GM12878 (cell line): Measurements from ENCODE around the gene EEF1AKMT2. TPM values are rescaled to one million over a fixed set of nuclear protein-coding genes. Genes with fewer than 3 reads are reported as not detected.
A peak's percentile ranks its signal among the peaks of the same experiment; 100 is the strongest.

ENCODE experiments used
- ATAC-seq: fragments of 200-7000 bp; cut with Tn5 transposase; 3 replicates; pipeline ENCODE4 v1.9.1; 2020; ENCODE audit warnings: mild to moderate bottlenecking, moderate library complexity
- BruUV-seq: library from RNA; stranded (reverse); fragments of 400-500 nt; replicated peaks from 2 replicates; lab custom pipeline; 2021; lab: Mats Ljungman, UMichigan
- CTCF ChIA-PET: fragments of 300-600 bp; sonication (Branson Sonifier 250); formaldehyde crosslinking; extraction: SDS; loops from one replicate; lab custom pipeline; 2021; ENCODE audit warnings: inconsistent platforms; lab: Yijun Ruan, JAX
- POLR2A ChIA-PET: fragments of 350-600 bp; formaldehyde crosslinking; extraction: SDS; loops from one replicate; lab custom pipeline; 2021; ENCODE audit warnings: inconsistent platforms; lab: Charles Lee
- RAD21 ChIA-PET: fragments of 300-600 bp; sonication (Branson Sonifier 250); formaldehyde crosslinking; loops from one replicate; lab custom pipeline; 2023; ENCODE audit warnings: antibody characterized with exemption; ENCODE audit not compliant: unreplicated experiment; lab: Charles Lee
- SMC1A ChIA-PET: fragments of 300-600 bp; sonication (Branson Sonifier 250); formaldehyde crosslinking; loops from one replicate; lab custom pipeline; 2023; ENCODE audit not compliant: unreplicated experiment, uncharacterized antibody; lab: Charles Lee
- DNase-seq: peaks from one replicate; pipeline ENCODE4 v3.0.0-alpha.2; 2011; ENCODE audit warnings: low read depth, low spot score
- FAIRE-seq: peaks from 3 replicates; lab custom pipeline; 2011; peaks lifted over from hg19 to GRCh38; lab: Jason Lieb, UNC
- H2AFZ ChIP-seq: 2 replicates; pipeline ENCODE4 v1.6.0; 2011; ENCODE audit warnings: low read depth, low read length, control low read depth; ENCODE audit not compliant: control insufficient read depth
- H3K27ac ChIP-seq: 2 replicates; pipeline ENCODE4 v1.5.1; 2011; ENCODE audit warnings: control low read depth; ENCODE audit not compliant: control insufficient read depth, insufficient read depth
- H3K27me3 ChIP-seq, 2 experiments: replicated peaks in 1 of 2; 2 replicates each; pipeline versions ENCODE4 v1.6.0 to v1.6.1; 2011; ENCODE audit warnings: low read length in 1 of 2; ENCODE audit not compliant: control insufficient read depth in 2 of 2, insufficient read depth in 2 of 2
- H3K36me3 ChIP-seq, 2 experiments: 2 replicates each; pipeline ENCODE4 v1.5.1; 2011; ENCODE audit warnings: low read length in 1 of 2; ENCODE audit not compliant: control insufficient read depth in 2 of 2, insufficient read depth in 2 of 2
- H3K4me1 ChIP-seq: 2 replicates; pipeline ENCODE4 v1.6.1; 2011; ENCODE audit warnings: mild to moderate bottlenecking, low read length, moderate library complexity, mixed read lengths; ENCODE audit not compliant: control insufficient read depth, insufficient read depth
- H3K4me2 ChIP-seq: 2 replicates; pipeline ENCODE4 v1.6.0; 2011; ENCODE audit warnings: control low read depth; ENCODE audit not compliant: control insufficient read depth, insufficient read depth
- H3K4me3 ChIP-seq: fragments of 200-600 bp; sonication (generic); 2 replicates; pipeline ENCODE4 v1.5.1; 2016
- H3K79me2 ChIP-seq: 2 replicates; pipeline ENCODE4 v1.6.0; 2011; ENCODE audit warnings: low read length; ENCODE audit not compliant: control insufficient read depth, insufficient read depth
- H3K9ac ChIP-seq: 2 replicates; pipeline ENCODE4 v1.8.0; 2011; ENCODE audit warnings: low read length, control low read depth, mixed read lengths; ENCODE audit not compliant: control insufficient read depth, insufficient read depth
- H3K9me3 ChIP-seq: replicated peaks from 3 replicates; pipeline ENCODE4 v1.5.1; 2011; ENCODE audit warnings: mild to moderate bottlenecking, low read length; ENCODE audit not compliant: control insufficient read depth, insufficient read depth
- H4K20me1 ChIP-seq: 2 replicates; pipeline ENCODE4 v1.6.0; 2011; ENCODE audit not compliant: control insufficient read depth, insufficient read depth
- BCL11A ChIP-seq: IDR thresholded peaks from 2 replicates; pipeline ENCODE4 v1.6.1; 2011; ENCODE audit warnings: low read depth, low read length
- BMI1 ChIP-seq: fragments of 450-650 bp; IDR thresholded peaks from 2 replicates; pipeline ENCODE4 v1.6.1; 2016; ENCODE audit warnings: mild to moderate bottlenecking, moderate library complexity, borderline replicate concordance
- CTCF ChIP-seq, 3 experiments: IDR thresholded peaks in 2 of 3; conservative IDR thresholded peaks in 1 of 3; 2 replicates each; pipeline ENCODE4 v1.5.1; 2011; ENCODE audit warnings: low read depth in 3 of 3, low read length in 3 of 3, mild to moderate bottlenecking in 3 of 3, control low read depth in 2 of 3, moderate library complexity in 2 of 3, inconsistent platforms in 1 of 3, mixed read lengths in 1 of 3; ENCODE audit not compliant: control insufficient read depth in 2 of 3, insufficient read depth in 1 of 3; ENCODE audit errors: extremely low read depth in 1 of 3
- MEF2A ChIP-seq: IDR thresholded peaks from 2 replicates; pipeline ENCODE4 v1.6.1; 2011; ENCODE audit warnings: low read depth, mild to moderate bottlenecking, low read length, moderate library complexity; ENCODE audit not compliant: insufficient read depth
- MEF2B ChIP-seq: fragments of 450-650 bp; IDR thresholded peaks from 2 replicates; pipeline ENCODE4 v1.6.1; 2018; ENCODE audit warnings: mild to moderate bottlenecking, moderate library complexity; ENCODE audit not compliant: partially characterized antibody, poor library complexity, severe bottlenecking
- RAD21 ChIP-seq: IDR thresholded peaks from 2 replicates; pipeline ENCODE4 v1.6.1; 2011; ENCODE audit warnings: mild to moderate bottlenecking, low read depth, low read length, moderate library complexity; ENCODE audit not compliant: insufficient read depth
- SMAD1 ChIP-seq: fragments of 450-650 bp; IDR thresholded peaks from 2 replicates; pipeline ENCODE4 v1.6.1; 2018; ENCODE audit warnings: mild to moderate bottlenecking, low read depth; ENCODE audit not compliant: partially characterized antibody
- SMC3 ChIP-seq: IDR thresholded peaks from 2 replicates; pipeline ENCODE4 v1.6.1; 2011; ENCODE audit warnings: low read length, improper control_type of control experiment, borderline replicate concordance
- WGBS: methylation state at CpG from one replicate; pipeline ENCODE4 v1.1.6; 2016; ENCODE audit warnings: low lambda C conversion rate; ENCODE audit not compliant: insufficient replicate concordance, insufficient coverage; ENCODE audit errors: missing lambda C conversion rate; 5-methylcytosine and 5-hydroxymethylcytosine counted together
- in situ Hi-C: fragments of 300-500 bp; cut with MboI; formaldehyde crosslinking; loops from 9 replicates; pipeline ENCODE4 v1.14.3; 2018; ENCODE audit warnings: mixed read lengths
- intact Hi-C: fragments of 100-400 bp; cut with micrococcal nuclease; formaldehyde crosslinking; loops from one replicate; pipeline ENCODE4 v1.14.2; 2022; ENCODE audit not compliant: unreplicated experiment
- polyA plus RNA-seq, 11 experiments: library from polyadenylated mRNA; depleted of rRNA in 4 of 11; unstranded in 6 of 11; stranded (reverse) in 5 of 11; fragments of >200 nt; fragmentation: Nextera tagmentation in 4 of 11; fragmentation: Illumina TruSeq in 1 of 11; extraction: Ambion mirVana in 4 of 11; extraction: Trizol in 1 of 11; gene quantifications; 1 replicate in 1 of 11; 2 replicates in 10 of 11; pipeline versions ENCODE4 v1.2.1 to v1.2.3, GENCODE V29; 2011 to 2016; ENCODE audit warnings: inconsistent platforms in 2 of 11, missing spikeins in 2 of 11, low read depth in 1 of 11
- total RNA-seq, 4 experiments: library from RNA; depleted of rRNA in 3 of 4; stranded (reverse); fragments of >200 nt in 3 of 4; fragmentation: Illumina TruSeq in 1 of 4; extraction: Trizol in 1 of 4; gene quantifications; 2 replicates each; pipeline versions ENCODE4 v1.2.1 to v1.2.3, GENCODE V29; 2013 to 2021

EEF1AKMT2 gene
- total and polyA plus RNA-seq, 10 of the 15 experiments (the other 5 are each of a cell fraction or from before 2014, with no cell fraction given): 9.1 to 29.3 (median 23.6) TPM

- 68% methylated on average over 3 of the region's 3 CpGs for WGBS
- DNase-seq: no peak
- Histone ChIP-seq H3K9ac (no peak overlapping the region), H3K27ac (no peak overlapping the region), H3K4me3 (no peak overlapping the region), H3K4me1 (peaks cover 18% of the 10 kb centered on the region), H3K4me2 (no peak overlapping the region), H3K36me3 (no peaks in the 10 kb centered on the region; a peak in 2 of 4 replicates), H2AFZ (no peak overlapping the region), H3K27me3 (no peaks in the 10 kb centered on the region), H4K20me1 (no peaks in the 10 kb centered on the region), H3K9me3 (no peaks in the 10 kb centered on the region), H3K79me2 (peaks cover 19% of the 10 kb centered on the region)
- no peak for ATAC-seq
- intact Hi-C loops: loop anchor here (10.0 kb wide), 1 partner anchor 751 kb away; no protein-coding TSS in a partner anchor
- no TSS peak for BruUV-seq
- in situ Hi-C loops: no loop called here
- ChIA-PET SMC1A (interaction anchor here (0.6 to 3.1 kb wide), 20 partner anchors 10 to 216 kb away, joined by 3 to 13 read pairs (median 3); no protein-coding TSS in a partner anchor), RAD21 (interaction anchor here (0.6 to 3.3 kb wide), 14 partner anchors 9 to 216 kb away, joined by 3 to 19 read pairs (median 4); no protein-coding TSS in a partner anchor), CTCF (interaction anchor here (0.5 to 6.9 kb wide), 20 partner anchors 11 to 342 kb away, joined by 3 to 149 read pairs (median 5); partner anchors contain the start of gene ABRAXAS2), POLR2A (interaction anchor here (1.0 kb wide), 1 partner anchor 49 kb away, joined by 4 read pairs; no protein-coding TSS in a partner anchor)
- TF ChIP-seq BMI1: no peak
- TF ChIP-seq SMAD1: no peak
- TF ChIP-seq MEF2B: no peak
- TF ChIP-seq MEF2A: no peak
- peak; percentile 59 for TF ChIP-seq SMC3
- TF ChIP-seq CTCF (IDR thresholded peaks at IDR 0.05 in 2 of 3, conservative IDR thresholded peaks at IDR 0.05 in 1 of 3; ENCODE audit: control insufficient read depth in 2 of 3, extremely low read depth in 1 of 3, insufficient read depth in 1 of 3, low read depth in 3 of 3, low read length in 3 of 3): peak; percentile 19 to 49 (median 32); a peak in 4 of 6 replicates
- TF ChIP-seq BCL11A: no peak
- TF ChIP-seq RAD21: peak; percentile 70
- FAIRE-seq: no peak
Observed at GRCh38 chr10:124745673-124746072, 46.0 kb downstream of the EEF1AKMT2 start.
